Neural crest cell (in vitro differentiated cells): ENCODE data around the gene TRIM45. TPM values are rescaled to one million over a fixed set of nuclear protein-coding genes. Genes with fewer than 3 reads are reported as not detected.

Experiments
- DNase-seq: peaks from one replicate; pipeline ENCODE4 v3.0.0; 2021; ENCODE audit warnings: low read depth, mixed read lengths, low spot score
- H3K27ac Mint-ChIP-seq: one replicate; pipeline ENCODE4 v1.8.0; 2021; ENCODE audit warnings: mild to moderate bottlenecking, mixed read lengths; ENCODE audit not compliant: unreplicated experiment
- H3K27me3 Mint-ChIP-seq: 2 replicates; pipeline ENCODE4 v1.8.0; 2021; ENCODE audit warnings: low read depth, mild to moderate bottlenecking, mixed read lengths
- H3K36me3 Mint-ChIP-seq: 2 replicates; pipeline ENCODE4 v1.8.0; 2021; ENCODE audit warnings: low read depth, mild to moderate bottlenecking, mixed read lengths
- H3K4me1 Mint-ChIP-seq: 2 replicates; pipeline ENCODE4 v1.8.0; 2021; ENCODE audit warnings: mixed read lengths
- H3K4me3 Mint-ChIP-seq: one replicate; pipeline ENCODE4 v1.8.0; 2021; ENCODE audit warnings: mild to moderate bottlenecking, mixed read lengths
- H3K9me3 Mint-ChIP-seq: 2 replicates; pipeline ENCODE4 v1.8.0; 2021; ENCODE audit warnings: mixed read lengths
- total RNA-seq: library from RNA; stranded (reverse); gene quantifications from 2 replicates; pipeline ENCODE4 v1.2.1, GENCODE V29; 2021
- TF ChIP-seq, protein P1 (sequence below): fragments of 200-600 bp; sonication (generic); conservative IDR thresholded peaks from 2 replicates; pipeline ENCODE4 v1.5.0; 2021; ENCODE audit warnings: antibody characterized with exemption, mild to moderate bottlenecking

Gene TRIM45
- total RNA-seq, 1 donor from 2014 or later: 16.6 TPM

GRCh38 chr1:117138561-117138960 is 17.0 kb upstream of the TRIM45 start:
- H3K36me3 Mint-ChIP-seq: no peaks in the 10 kb centered on the region
- no peaks in the 10 kb centered on the region for H3K27me3 Mint-ChIP-seq
- DNase-seq: no peak
- H3K9me3 Mint-ChIP-seq: no peaks in the 10 kb centered on the region
- TF ChIP-seq, protein P1, sequence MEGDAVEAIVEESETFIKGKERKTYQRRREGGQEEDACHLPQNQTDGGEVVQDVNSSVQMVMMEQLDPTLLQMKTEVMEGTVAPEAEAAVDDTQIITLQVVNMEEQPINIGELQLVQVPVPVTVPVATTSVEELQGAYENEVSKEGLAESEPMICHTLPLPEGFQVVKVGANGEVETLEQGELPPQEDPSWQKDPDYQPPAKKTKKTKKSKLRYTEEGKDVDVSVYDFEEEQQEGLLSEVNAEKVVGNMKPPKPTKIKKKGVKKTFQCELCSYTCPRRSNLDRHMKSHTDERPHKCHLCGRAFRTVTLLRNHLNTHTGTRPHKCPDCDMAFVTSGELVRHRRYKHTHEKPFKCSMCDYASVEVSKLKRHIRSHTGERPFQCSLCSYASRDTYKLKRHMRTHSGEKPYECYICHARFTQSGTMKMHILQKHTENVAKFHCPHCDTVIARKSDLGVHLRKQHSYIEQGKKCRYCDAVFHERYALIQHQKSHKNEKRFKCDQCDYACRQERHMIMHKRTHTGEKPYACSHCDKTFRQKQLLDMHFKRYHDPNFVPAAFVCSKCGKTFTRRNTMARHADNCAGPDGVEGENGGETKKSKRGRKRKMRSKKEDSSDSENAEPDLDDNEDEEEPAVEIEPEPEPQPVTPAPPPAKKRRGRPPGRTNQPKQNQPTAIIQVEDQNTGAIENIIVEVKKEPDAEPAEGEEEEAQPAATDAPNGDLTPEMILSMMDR: no peak
- H3K27ac Mint-ChIP-seq: no peak overlapping the region
- H3K4me3 Mint-ChIP-seq: no peak overlapping the region
- H3K4me1 Mint-ChIP-seq: peaks cover 24% of the 10 kb centered on the region

GRCh38 chr1:117138106-117138505 is 16.6 kb upstream of the TRIM45 start:
- Mint-ChIP-seq H3K27ac (no peak overlapping the region), H3K4me3 (no peak overlapping the region), H3K27me3 (no peaks in the 10 kb centered on the region), H3K36me3 (no peaks in the 10 kb centered on the region), H3K9me3 (no peaks in the 10 kb centered on the region), H3K4me1 (peaks cover 24% of the 10 kb centered on the region)
- no peak for DNase-seq
- TF ChIP-seq, protein P1: no peak

- Mint-ChIP-seq H3K36me3 (no peaks in the 10 kb centered on the region), H3K4me1 (peaks cover 24% of the 10 kb centered on the region), H3K4me3 (no peak overlapping the region)
Observed at GRCh38 chr1:117137281-117137855, 15.8 kb upstream of the TRIM45 start.

DNA sequence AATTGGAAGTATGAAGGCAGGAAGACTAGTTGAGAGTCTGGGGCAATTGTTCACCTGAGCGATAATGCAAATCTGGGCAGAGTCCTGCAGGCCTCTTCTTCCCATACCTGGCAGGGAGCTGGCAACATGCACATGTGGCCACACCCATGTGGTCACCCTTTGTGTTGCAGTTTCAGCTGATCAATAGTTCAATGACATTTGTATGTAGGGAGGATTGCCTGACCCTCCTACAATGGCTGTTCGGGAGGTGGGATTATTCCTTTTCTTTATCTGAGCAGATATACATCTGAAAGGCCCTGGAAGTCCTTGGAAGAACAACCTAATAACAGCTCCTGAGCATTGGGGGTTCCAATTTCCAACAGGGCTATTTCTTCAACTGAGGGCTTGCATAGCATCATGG is 15.2 kb upstream of the TRIM45 start:
- no peaks in the 10 kb centered on the region for H3K9me3 Mint-ChIP-seq
- H3K4me1 Mint-ChIP-seq: peaks cover 24% of the 10 kb centered on the region
- TF ChIP-seq, protein P1: no peak
- no peaks in the 10 kb centered on the region for H3K36me3 Mint-ChIP-seq
- no peak overlapping the region for H3K4me3 Mint-ChIP-seq
- no peaks in the 10 kb centered on the region for H3K27me3 Mint-ChIP-seq
- H3K27ac Mint-ChIP-seq: no peak overlapping the region
- DNase-seq: no peak

More at GRCh38 chr1:117137281-117137855, 15.8 kb upstream of the TRIM45 start:
- Mint-ChIP-seq H3K9me3 (no peaks in the 10 kb centered on the region), H3K27me3 (no peaks in the 10 kb centered on the region), H3K27ac (no peak overlapping the region)
- DNase-seq: no peak
- TF ChIP-seq, protein P1: no peak

- DNase-seq: no peak
- TF ChIP-seq, protein P1: no peak
- Mint-ChIP-seq H3K27me3 (no peaks in the 10 kb centered on the region), H3K9me3 (no peaks in the 10 kb centered on the region), H3K27ac (no peak overlapping the region), H3K4me3 (no peak overlapping the region), H3K4me1 (peaks cover 24% of the 10 kb centered on the region), H3K36me3 (no peaks in the 10 kb centered on the region)
Observed at GRCh38 chr1:117135329-117135728, 13.8 kb upstream of the TRIM45 start.

GRCh38 chr1:117130526-117130925 is 9.0 kb upstream of the TRIM45 start:
- H3K36me3 Mint-ChIP-seq: no peaks in the 10 kb centered on the region
- H3K4me1 Mint-ChIP-seq: peaks cover 20% of the 10 kb centered on the region
- no peak overlapping the region for H3K4me3 Mint-ChIP-seq
- no peaks in the 10 kb centered on the region for H3K9me3 Mint-ChIP-seq
- DNase-seq: no peak
- TF ChIP-seq, protein P1: no peak
- no peak overlapping the region for H3K27ac Mint-ChIP-seq
- H3K27me3 Mint-ChIP-seq: no peaks in the 10 kb centered on the region
